HepG2 (cell line): ENCODE measurements around the gene LIPT2. TPM values are rescaled to one million over a fixed set of nuclear protein-coding genes. Genes with fewer than 3 reads are reported as not detected.

Source experiments
- ATF7 ChIP-seq, 2 experiments: fragments of 450-650 bp in 1 of 2; sonication (generic) in 1 of 2; formaldehyde crosslinking in 1 of 2; IDR thresholded peaks; 2 replicates each; pipeline versions ENCODE4 v1.4.0 to v1.6.1; 2016 to 2020; ENCODE audit warnings: antibody characterized with exemption in 1 of 2, mild to moderate bottlenecking in 1 of 2, missing genetic modification reagents in 1 of 2
- CAMTA2 ChIP-seq: sonication (generic); formaldehyde crosslinking; IDR thresholded peaks from 2 replicates; pipeline ENCODE4 v1.4.0; 2020; ENCODE audit warnings: mild to moderate bottlenecking, missing genetic modification reagents, borderline replicate concordance
- CERS6 ChIP-seq: sonication (generic); formaldehyde crosslinking; IDR thresholded peaks from 2 replicates; pipeline ENCODE4 v1.5.0; 2020; ENCODE audit warnings: missing genetic modification reagents
- HDAC1 ChIP-seq: sonication (generic); formaldehyde crosslinking; IDR thresholded peaks from 2 replicates; pipeline ENCODE4 v1.5.1; 2020; ENCODE audit warnings: mild to moderate bottlenecking, missing genetic modification reagents
- HNF4G ChIP-seq, 2 experiments: sonication (generic) in 1 of 2; formaldehyde crosslinking in 1 of 2; IDR thresholded peaks; 2 replicates each; pipeline versions ENCODE4 v1.4.0 to v1.6.1; 2011 to 2020; ENCODE audit warnings: borderline replicate concordance in 2 of 2, low read depth in 2 of 2, mild to moderate bottlenecking in 2 of 2, low read length in 1 of 2, missing genetic modification reagents in 1 of 2, moderate library complexity in 1 of 2
- IKZF5 ChIP-seq: IDR thresholded peaks from 2 replicates; pipeline ENCODE4 v1.6.1; 2018; ENCODE audit warnings: missing genetic modification reagents, mild to moderate bottlenecking, missing compliant biosample characterization
- ISX ChIP-seq: sonication (generic); formaldehyde crosslinking; conservative IDR thresholded peaks from 2 replicates; pipeline ENCODE4 v1.5.0; 2020; ENCODE audit warnings: missing genetic modification reagents
- KDM3A ChIP-seq: IDR thresholded peaks from 2 replicates; pipeline ENCODE4 v1.6.1; 2018; ENCODE audit warnings: low read depth, missing compliant biosample characterization
- MEIS2 ChIP-seq: sonication (generic); formaldehyde crosslinking; IDR thresholded peaks from 2 replicates; pipeline ENCODE4 v1.9.0; 2021; ENCODE audit warnings: mild to moderate bottlenecking, missing genetic modification reagents
- MNT ChIP-seq: fragments of 450-650 bp; IDR thresholded peaks from 2 replicates; pipeline ENCODE4 v1.6.1; 2016
- PAX8 ChIP-seq: sonication (generic); formaldehyde crosslinking; IDR thresholded peaks from 2 replicates; pipeline ENCODE4 v1.8.0; 2022; ENCODE audit warnings: mild to moderate bottlenecking, missing genetic modification reagents, borderline replicate concordance
- THRA ChIP-seq: sonication (generic); formaldehyde crosslinking; IDR thresholded peaks from 2 replicates; pipeline ENCODE4 v1.4.0; 2020; ENCODE audit warnings: missing genetic modification reagents, borderline replicate concordance
- U2AF2 ChIP-seq: fragments of 200-400 bp; formaldehyde crosslinking; IDR thresholded peaks from 2 replicates; pipeline ENCODE4 v1.6.1; 2017; ENCODE audit warnings: low read depth, mild to moderate bottlenecking, low read length
- YEATS2 ChIP-seq: sonication (generic); formaldehyde crosslinking; IDR thresholded peaks from 2 replicates; pipeline ENCODE4 v1.4.0; 2020; ENCODE audit warnings: missing genetic modification reagents, borderline replicate concordance
- ZBTB43 ChIP-seq: sonication (generic); formaldehyde crosslinking; conservative IDR thresholded peaks from 2 replicates; pipeline ENCODE4 v1.4.0; 2020; ENCODE audit warnings: missing genetic modification reagents
- ZNF121 ChIP-seq: sonication (generic); formaldehyde crosslinking; IDR thresholded peaks from 2 replicates; pipeline ENCODE4 v1.5.0; 2020; ENCODE audit warnings: mild to moderate bottlenecking, missing genetic modification reagents
- ZNF225 ChIP-seq: sonication (generic); formaldehyde crosslinking; IDR thresholded peaks from 2 replicates; pipeline ENCODE4 v1.4.0; 2020; ENCODE audit warnings: mild to moderate bottlenecking, missing genetic modification reagents
- ZNF3 ChIP-seq: IDR thresholded peaks from 2 replicates; pipeline ENCODE4 v1.7.0; 2017; ENCODE audit warnings: inconsistent platforms
- ZNF326 ChIP-seq: sonication (generic); formaldehyde crosslinking; IDR thresholded peaks from 2 replicates; pipeline ENCODE4 v1.4.0; 2020; ENCODE audit warnings: missing genetic modification reagents, borderline replicate concordance
- ZNF788 ChIP-seq: sonication (generic); formaldehyde crosslinking; IDR thresholded peaks from 2 replicates; pipeline ENCODE4 v1.5.0; 2020; ENCODE audit warnings: mild to moderate bottlenecking, missing genetic modification reagents, borderline replicate concordance
- ZSCAN31 ChIP-seq: sonication (generic); formaldehyde crosslinking; IDR thresholded peaks from 2 replicates; pipeline ENCODE4 v1.5.0; 2020; ENCODE audit warnings: low read depth, mild to moderate bottlenecking, missing genetic modification reagents
- polyA plus RNA-seq, 8 experiments: library from polyadenylated mRNA; depleted of rRNA in 3 of 8; stranded (reverse) in 7 of 8; unstranded in 1 of 8; fragments of >200 nt; fragmentation: Illumina TruSeq in 4 of 8; extraction: Trizol in 4 of 8; gene quantifications; 2 replicates each; pipeline versions ENCODE4 v1.2.1 to v1.2.3, GENCODE V29; 2011 to 2016; ENCODE audit warnings: low read depth in 4 of 8, missing spikeins in 1 of 8, mixed read lengths in 1 of 8; ENCODE audit not compliant: insufficient read depth in 1 of 8
- total RNA-seq, 5 experiments: library from RNA; depleted of rRNA; stranded (reverse); fragments of >200 nt; fragmentation: Illumina TruSeq; extraction: Trizol; gene quantifications; 2 replicates each; pipeline ENCODE4 v1.2.3, GENCODE V29; 2016; ENCODE audit warnings: low read depth in 1 of 5

Gene LIPT2
- total and polyA plus RNA-seq, 2 of the 13 experiments (the other 11 are each of a cell fraction or from before 2014, with no cell fraction given): 3.0 to 5.6 TPM

- TF ChIP-seq ZNF121 (CRISPR knock-in tag) (peak; percentile 59; the same call in 1 of the 2 replicates), HDAC1 (CRISPR knock-in tag) (peak; percentile 84), ATF7 (IDR thresholded peaks at IDR 0.05) (no peak), ATF7 (CRISPR knock-in tag; IDR thresholded peaks at IDR 0.05) (no peak), CAMTA2 (CRISPR knock-in tag) (peak; percentile 78), ZNF3 (CRISPR knock-in tag) (no peak), CERS6 (peak; percentile 61; the same call in 1 of the 2 replicates), ZNF326 (CRISPR knock-in tag) (no peak), ISX (CRISPR knock-in tag) (no peak), ZNF788 (CRISPR knock-in tag) (peak; percentile 66), THRA (no peak; the same call in 1 of the 2 replicates), ZSCAN31 (CRISPR knock-in tag) (peak; percentile 97), PAX8 (0 out of 2 replicates have a peak, but pooled peaks have one; percentile 68), KDM3A (CRISPR knock-in tag) (0 out of 2 replicates have a peak, but pooled peaks have one; percentile 15), MNT (no peak), IKZF5 (CRISPR knock-in tag) (peak; percentile 39; the same call in 1 of the 2 replicates), YEATS2 (peak; percentile 47; the same call in 1 of the 2 replicates), ZNF225 (CRISPR knock-in tag) (peak; percentile 98), MEIS2 (CRISPR knock-in tag) (peak; percentile 67), U2AF2 (no peak), HNF4G (IDR thresholded peaks at IDR 0.05; ENCODE audit: borderline replicate concordance, low read depth, low read length) (no peak), HNF4G (CRISPR knock-in tag; IDR thresholded peaks at IDR 0.05; ENCODE audit: borderline replicate concordance, low read depth) (no peak; the same call in 1 of the 2 replicates), ZBTB43 (CRISPR knock-in tag) (0 out of 2 replicates have a peak, but pooled peaks have one; percentile 41)
Measured at GRCh38 chr11:74492974-74493790, at the start of gene LIPT2 (continued).
